ENCODE data around the gene CAPS2. TPM values are rescaled to one million over a fixed set of nuclear protein-coding genes. Genes with fewer than 3 reads are reported as not detected.

Gene CAPS2
- total RNA-seq, 1 experiment from 2014 or later, result 4.3 TPM

GRCh38 chr12:75317784-75318183 lies 12.3 kb downstream of the CAPS2 start:
- H3K9me3 Mint-ChIP-seq, result no peaks in the 10 kb centered on the region

More at GRCh38 chr12:75317784-75318183, 12.3 kb downstream of the CAPS2 start:
- H4K5ac ChIP-seq (ENCODE audit: insufficient read length, low read depth, low read length), result no peak overlapping the region
- no peaks in the 10 kb centered on the region for H3K23me2 ChIP-seq (ENCODE audit: insufficient read length, low read depth, low read length, poor library complexity, severe bottlenecking)
- no CpG with 5 or more reads among the region's 3 CpGs for WGBS (ENCODE audit: extremely low coverage, insufficient read length, low lambda C conversion rate)
- TF ChIP-seq CTCF (conservative IDR thresholded peaks at IDR 0.05), result no peak
- no peak overlapping the region for H3K56ac ChIP-seq (ENCODE audit: insufficient read length, low read depth, low read length)
- H3K27me3 ChIP-seq (ENCODE audit: insufficient read depth, low read length), result no peaks in the 10 kb centered on the region
- Mint-ChIP-seq H3K36me3 (ENCODE audit: insufficient read depth in 1 of 3, low read depth in 3 of 3) (no peaks in the 10 kb centered on the region), H3K27me3 (ENCODE audit: low read depth) (no peaks in the 10 kb centered on the region), H3K27ac (no peak overlapping the region), H3K4me1 (peaks cover 0 to 3% of the 10 kb centered on the region in 2 experiments; a peak in 1 of 4 replicates), H3K4me3 (no peak overlapping the region)
- H3K79me1 ChIP-seq (ENCODE audit: insufficient read depth, low read depth, low read length, poor library complexity, severe bottlenecking), result no peaks in the 10 kb centered on the region
- H4K20me1 ChIP-seq (ENCODE audit: control insufficient read depth, insufficient read depth, insufficient read length), result no peaks in the 10 kb centered on the region
- no peak overlapping the region for H3T11ph ChIP-seq (ENCODE audit: low read length)
- H2AK5ac ChIP-seq (ENCODE audit: insufficient read length, low read length), result no peak overlapping the region
- no peak overlapping the region for H2AFZ ChIP-seq (ENCODE audit: low read length)
- no peak overlapping the region for H3K14ac ChIP-seq (ENCODE audit: insufficient read depth, low read length)
- no peak overlapping the region for H2BK15ac ChIP-seq (ENCODE audit: low read depth, low read length)
- H3K4me2 ChIP-seq (ENCODE audit: insufficient read depth, insufficient read length, low read length), result no peak overlapping the region
- H2BK20ac ChIP-seq (ENCODE audit: low read depth, low read length, poor library complexity, severe bottlenecking), result no peak overlapping the region
- no peak overlapping the region for H2BK120ac ChIP-seq (ENCODE audit: low read depth, low read length, poor library complexity, severe bottlenecking)
- H3K4ac ChIP-seq (ENCODE audit: low read depth, low read length), result no peak overlapping the region
- H3K23ac ChIP-seq (ENCODE audit: insufficient read length, low read depth, low read length), result no peak overlapping the region
- no peaks in the 10 kb centered on the region for H3K79me2 ChIP-seq (ENCODE audit: insufficient read depth, low read length)
- no peaks in the 10 kb centered on the region for H3K4me1 ChIP-seq (ENCODE audit: insufficient read depth, low read length)
- H3K9me3 ChIP-seq (ENCODE audit: control insufficient read depth, low read depth, low read length), result no peaks in the 10 kb centered on the region
- DNase-seq, result no peak
- no peak overlapping the region for H2BK5ac ChIP-seq (ENCODE audit: insufficient read length, low read length)
- no peak overlapping the region for H3K27ac ChIP-seq (ENCODE audit: insufficient read length, low read depth, low read length)
- H4K8ac ChIP-seq (replicated peaks; ENCODE audit: insufficient read length, low read depth, low read length), result no peak overlapping the region
- no peak overlapping the region for H2BK12ac ChIP-seq (ENCODE audit: insufficient read length, low read depth, low read length)
- no peak overlapping the region for H3K9ac ChIP-seq (ENCODE audit: extremely low read depth, insufficient read length, low read length)
- H4K91ac ChIP-seq (ENCODE audit: insufficient read length, low read depth, low read length), result no peak overlapping the region
- no peak overlapping the region for H3K18ac ChIP-seq (ENCODE audit: insufficient read length, low read depth, low read length)
